ENCODE results near the gene TRPT1.
"Not testable (repeated sequence)": the region's sequence is repeated elsewhere in the genome, so short reads cannot be mapped to it uniquely, and the experiment has no call there.

The TRPT1 gene

GRCh38 chr11:64258356-64258755 is 32.4 kb upstream of the TRPT1 start:
- DNase-seq = no peak

- no peak for DNase-seq
These were observed 30.3 kb upstream of the TRPT1 start for GRCh38 chr11:64256300-64256699.

- DNase-seq = no peak
These were observed 29.4 kb upstream of the TRPT1 start for GRCh38 chr11:64255135-64256128.

- no peak for DNase-seq
These were observed 28.3 kb upstream of the TRPT1 start for GRCh38 chr11:64254326-64254725.

GRCh38 chr11:64253481-64253880 is 27.5 kb upstream of the TRPT1 start:
- no peak for DNase-seq

- no peak for DNase-seq
These were observed 27.1 kb upstream of the TRPT1 start for GRCh38 chr11:64253043-64253442.

GRCh38 chr11:64252003-64252872 is 26.3 kb upstream of the TRPT1 start:
- no peak for DNase-seq

- DNase-seq = no peak
These were observed 25.7 kb upstream of the TRPT1 start for GRCh38 chr11:64251753-64252002.

GRCh38 chr11:64251016-64251752 is 25.2 kb upstream of the TRPT1 start, which contains the start of gene PLCB3:
Gene PLCB3 (plus strand): TSS chr11:64251530. CDS start chr11:64251650, 120 bp downstream.
- peak; percentile 53 for DNase-seq

- no peak for DNase-seq
These were observed 24.5 kb upstream of the TRPT1 start for GRCh38 chr11:64250415-64251015.

- DNase-seq = no peak
These were observed 23.8 kb upstream of the TRPT1 start for GRCh38 chr11:64249563-64250414.

- no peak for DNase-seq
These were observed 23.1 kb upstream of the TRPT1 start for GRCh38 chr11:64249038-64249437.

GRCh38 chr11:64248578-64248977 is 22.6 kb upstream of the TRPT1 start:
- DNase-seq = no peak

GRCh38 chr11:64247729-64248531 is 21.9 kb upstream of the TRPT1 start:
- no peak for DNase-seq

GRCh38 chr11:64246871-64247728 is 21.1 kb upstream of the TRPT1 start, which contains the start of gene PPP1R14B:
Gene PPP1R14B (minus strand): TSS chr11:64246943. CDS start chr11:64246673, 270 bp downstream.
- peak; percentile 63 for DNase-seq

- not testable (repeated sequence) for DNase-seq
These were observed 20.6 kb upstream of the TRPT1 start for GRCh38 chr11:64246621-64246870.

GRCh38 chr11:64245797-64246620 is 20.0 kb upstream of the TRPT1 start:
- peak; percentile 62 for DNase-seq

- DNase-seq = peak; percentile 19
These were observed 19.4 kb upstream of the TRPT1 start for GRCh38 chr11:64245401-64245796.

- no peak for DNase-seq
These were observed 19.0 kb upstream of the TRPT1 start for GRCh38 chr11:64244966-64245365.

Measured in activated CD4-positive, alpha-beta T cell treated with anti-CD3 and anti-CD28 coated beads for 1 hour (primary cell).